Measurements from ENCODE around the gene CCL13.

Gene CCL13

DNA sequence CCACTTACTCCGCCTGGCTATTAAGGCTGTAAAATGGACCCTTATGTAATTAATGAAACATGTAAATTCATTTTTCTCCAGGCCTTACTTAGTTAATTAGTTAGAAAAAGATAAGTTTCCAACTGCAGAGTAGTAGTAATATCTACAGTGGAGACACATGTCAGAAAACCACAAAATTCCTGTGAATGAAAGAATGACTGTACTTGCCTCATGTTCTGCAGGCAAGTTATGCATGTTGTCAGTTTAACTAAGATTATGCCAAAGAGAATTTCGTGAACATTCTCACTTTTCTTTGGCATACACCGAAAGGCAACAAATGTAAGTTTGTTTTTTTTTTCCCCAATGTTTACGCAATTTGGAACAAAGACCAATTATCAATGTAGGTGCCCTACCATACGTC lies 23.6 kb downstream of the CCL13 start:
- in situ Hi-C loops (cut with MboI; ENCODE audit: low sequenced_read_pairs): no loop called here
- no peaks in the 10 kb centered on the region for H3K4me1 ChIP-seq

DNA sequence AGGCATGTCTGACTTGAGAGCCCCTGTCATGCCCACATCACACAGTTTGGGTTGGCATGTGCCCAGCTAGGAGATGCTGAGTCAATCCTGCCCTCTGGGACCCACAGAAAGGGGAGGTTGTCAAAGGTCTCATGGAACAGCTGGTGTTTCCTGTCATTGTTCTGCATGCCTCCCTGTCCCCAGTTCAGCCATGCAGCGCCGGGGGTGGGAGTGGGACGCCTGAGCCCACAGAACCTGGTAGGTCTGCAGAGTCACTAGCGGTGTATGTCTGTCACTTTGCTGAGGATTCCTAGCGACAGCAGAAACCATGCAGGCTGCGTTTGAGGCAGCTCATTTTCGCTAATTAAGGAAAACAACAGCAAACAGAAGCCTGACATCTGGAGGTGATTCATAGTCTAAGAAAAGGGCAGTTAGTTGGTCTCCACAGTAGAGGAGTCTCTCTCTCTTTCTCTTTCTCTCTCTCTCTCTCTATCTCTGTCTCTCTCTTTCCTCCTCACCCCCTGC lies 26.4 kb downstream of the CCL13 start:
- Histone ChIP-seq H3K4me3 (no peak overlapping the region), H3K36me3 (replicated peaks) (no peaks in the 10 kb centered on the region), H3K4me1 (no peaks in the 10 kb centered on the region), H3K9me3 (no peaks in the 10 kb centered on the region), H3K27me3 (ENCODE audit: low read depth) (no peaks in the 10 kb centered on the region; the same call in 1 of the 2 replicates)
- no peak for DNase-seq (ENCODE audit: low spot score in 2 of 2)
- in situ Hi-C loops (cut with MboI; ENCODE audit: low sequenced_read_pairs): no loop called here

More for the DNA sequence above, 23.6 kb downstream of the CCL13 start:
- Histone ChIP-seq H3K4me3 (no peak overlapping the region), H3K27me3 (ENCODE audit: low read depth) (peaks cover 5% of the 10 kb centered on the region; the same call in 1 of the 2 replicates), H3K36me3 (replicated peaks) (no peaks in the 10 kb centered on the region), H3K9me3 (no peaks in the 10 kb centered on the region)
- DNase-seq (ENCODE audit: low spot score in 2 of 2): no peak

DNA sequence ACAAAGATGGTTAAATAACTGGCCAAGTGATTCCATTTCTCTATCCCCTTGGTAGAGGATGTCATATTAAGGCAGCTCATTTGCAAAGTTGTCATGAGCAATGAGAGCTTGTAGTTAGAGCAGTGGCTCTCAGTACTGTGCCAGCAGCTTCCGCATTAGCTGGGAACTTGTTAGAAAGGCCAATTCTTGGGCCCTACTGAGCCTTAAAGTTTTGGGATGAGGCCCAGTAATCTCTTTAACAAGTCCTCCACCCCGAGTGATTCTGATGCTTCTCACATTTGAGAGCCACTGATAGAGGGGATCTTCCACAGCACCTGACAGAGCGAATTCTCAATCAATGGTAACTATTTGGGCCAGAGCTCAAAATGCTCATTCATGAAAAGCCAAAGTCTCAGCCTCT lies 26.9 kb downstream of the CCL13 start:
- H3K36me3 ChIP-seq (replicated peaks): no peaks in the 10 kb centered on the region
- H3K27me3 ChIP-seq (ENCODE audit: low read depth): no peaks in the 10 kb centered on the region; the same call in 1 of the 2 replicates
- H3K4me3 ChIP-seq: no peak overlapping the region
- no peak for DNase-seq (ENCODE audit: low spot score in 2 of 2)
- no peaks in the 10 kb centered on the region for H3K4me1 ChIP-seq
- H3K9me3 ChIP-seq: no peaks in the 10 kb centered on the region
- in situ Hi-C loops (cut with MboI; ENCODE audit: low sequenced_read_pairs): no loop called here

GRCh38 chr17:34384271-34384670 lies 28.0 kb downstream of the CCL13 start:
- in situ Hi-C loops (cut with MboI; ENCODE audit: low sequenced_read_pairs): no loop called here
- Histone ChIP-seq H3K4me1 (no peaks in the 10 kb centered on the region), H3K27me3 (ENCODE audit: low read depth) (no peaks in the 10 kb centered on the region; the same call in 1 of the 2 replicates)

DNA sequence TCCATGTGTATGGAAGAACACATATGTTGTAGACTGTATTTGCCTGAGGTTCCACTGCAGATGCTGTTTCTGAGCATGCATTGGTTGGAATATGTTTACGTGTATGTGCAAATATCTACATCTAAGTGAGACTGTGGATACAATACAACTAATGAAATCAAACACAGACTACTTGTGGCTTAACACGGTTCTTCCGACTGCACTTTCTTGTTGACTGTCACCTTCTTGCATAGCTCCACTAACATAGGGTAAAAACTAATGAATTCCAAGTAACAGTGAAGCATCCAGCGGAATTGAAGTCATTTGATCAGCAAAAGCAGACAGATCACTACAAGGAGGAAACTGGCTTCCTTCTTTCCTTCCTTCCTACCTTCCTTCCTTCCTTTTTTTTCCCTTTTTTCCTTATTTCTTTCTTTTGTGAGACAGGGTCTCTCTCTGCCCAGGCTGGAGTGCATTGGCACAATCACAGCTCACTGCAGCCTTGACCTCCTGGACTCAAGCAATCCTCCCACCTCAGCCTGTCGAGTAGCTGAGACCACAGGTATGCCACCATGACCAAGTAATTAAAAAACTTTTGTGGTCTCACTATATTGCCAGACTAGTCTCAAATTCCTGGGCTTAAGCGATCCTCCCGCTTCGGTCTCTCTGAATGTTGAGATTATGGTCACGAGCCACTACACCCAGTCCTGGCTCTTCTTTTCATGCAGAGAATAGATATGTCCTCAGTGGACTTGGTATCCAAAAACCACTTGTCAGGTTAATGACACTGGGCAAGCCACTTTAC lies 28.7 kb downstream of the CCL13 start:
- in situ Hi-C loops (cut with MboI; ENCODE audit: low sequenced_read_pairs): no loop called here
- Histone ChIP-seq H3K9me3 (no peaks in the 10 kb centered on the region), H3K27me3 (ENCODE audit: low read depth) (no peaks in the 10 kb centered on the region), H3K4me1 (no peaks in the 10 kb centered on the region), H3K36me3 (replicated peaks) (no peaks in the 10 kb centered on the region), H3K4me3 (no peak overlapping the region)
- no peak for DNase-seq (ENCODE audit: low spot score in 2 of 2)

More at GRCh38 chr17:34384271-34384670, 28.0 kb downstream of the CCL13 start:
- DNase-seq (ENCODE audit: low spot score in 2 of 2): no peak
- Histone ChIP-seq H3K36me3 (replicated peaks) (no peaks in the 10 kb centered on the region), H3K4me3 (no peak overlapping the region), H3K9me3 (no peaks in the 10 kb centered on the region)

DNA sequence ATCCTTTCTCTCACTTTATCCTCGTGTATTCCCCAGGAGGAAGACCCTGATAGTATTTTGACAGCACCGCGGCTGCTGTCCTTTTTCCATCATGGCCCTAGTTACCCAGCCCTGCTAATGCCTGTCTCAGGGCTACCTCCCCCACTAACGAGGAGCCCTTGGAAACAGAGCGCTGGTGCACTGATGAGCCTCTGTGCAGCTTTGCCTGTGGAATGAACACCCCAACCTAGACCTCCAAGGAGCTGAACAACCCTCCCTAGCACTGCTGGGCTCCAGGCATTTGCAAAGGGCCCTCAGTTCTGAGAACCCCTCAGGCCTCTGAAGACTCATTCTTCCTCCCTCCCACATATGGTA lies 30.0 kb downstream of the CCL13 start:
- in situ Hi-C loops (cut with MboI; ENCODE audit: low sequenced_read_pairs): no loop called here
- Histone ChIP-seq H3K4me3 (no peak overlapping the region), H3K36me3 (replicated peaks) (no peaks in the 10 kb centered on the region), H3K4me1 (no peaks in the 10 kb centered on the region), H3K27me3 (ENCODE audit: low read depth) (no peaks in the 10 kb centered on the region), H3K9me3 (no peaks in the 10 kb centered on the region)
- DNase-seq (ENCODE audit: low spot score in 2 of 2): no peak

DNA sequence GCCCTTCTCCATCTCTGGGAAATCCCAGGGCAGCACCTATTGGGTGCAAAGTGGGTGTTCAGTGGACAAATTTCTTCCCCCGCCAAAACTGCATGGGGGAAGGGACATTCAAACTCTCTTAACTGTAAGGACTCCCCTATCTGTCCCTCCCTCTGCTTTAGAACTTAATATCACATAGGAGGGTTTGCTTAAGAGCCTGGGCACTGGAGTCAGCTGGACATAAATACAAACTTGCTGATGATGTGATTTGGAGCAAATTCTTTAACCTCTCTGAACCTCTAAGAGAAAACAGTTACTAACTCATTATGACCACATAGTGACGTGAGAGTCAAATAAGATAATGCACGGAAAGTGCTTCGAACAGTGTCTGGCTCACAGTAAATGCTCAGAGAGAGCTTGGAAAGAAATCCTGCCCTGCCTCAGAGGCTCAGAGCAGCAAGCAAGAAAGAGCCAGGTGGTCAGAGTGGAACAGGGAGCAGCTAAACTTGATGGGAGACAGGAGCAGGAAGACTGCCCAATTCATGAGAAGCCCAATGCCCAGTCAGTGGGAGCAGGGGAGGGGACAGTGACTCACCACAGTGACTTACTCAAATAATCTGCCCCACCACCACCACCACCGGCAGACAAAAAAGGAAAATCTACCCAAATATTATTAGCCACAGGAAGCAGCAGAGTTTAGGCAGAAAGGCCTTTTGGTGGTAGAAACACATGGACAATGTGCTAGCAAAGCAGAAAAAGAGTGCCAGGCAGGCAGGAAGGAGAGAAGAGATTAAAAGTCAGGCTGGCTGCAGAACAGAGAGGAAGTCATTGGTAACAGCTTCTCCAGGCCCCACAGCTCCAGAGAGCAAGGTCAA lies 30.6 kb downstream of the CCL13 start:
- H3K4me1 ChIP-seq: no peaks in the 10 kb centered on the region

GRCh38 chr17:34387566-34387965 lies 31.3 kb downstream of the CCL13 start:
- no peaks in the 10 kb centered on the region for H3K27me3 ChIP-seq (ENCODE audit: low read depth)
- H3K4me3 ChIP-seq: no peak overlapping the region
- H3K36me3 ChIP-seq (replicated peaks): no peaks in the 10 kb centered on the region
- no peaks in the 10 kb centered on the region for H3K4me1 ChIP-seq
- H3K9me3 ChIP-seq: no peaks in the 10 kb centered on the region
- in situ Hi-C loops (cut with MboI; ENCODE audit: low sequenced_read_pairs): no loop called here
- DNase-seq (ENCODE audit: low spot score in 2 of 2): no peak

More for the DNA sequence above, 30.6 kb downstream of the CCL13 start:
- no peaks in the 10 kb centered on the region for H3K36me3 ChIP-seq (replicated peaks)
- in situ Hi-C loops (cut with MboI; ENCODE audit: low sequenced_read_pairs): no loop called here
- H3K27me3 ChIP-seq (ENCODE audit: low read depth): no peaks in the 10 kb centered on the region
- no peak for DNase-seq (ENCODE audit: low spot score in 2 of 2)
- no peak overlapping the region for H3K4me3 ChIP-seq
- no peaks in the 10 kb centered on the region for H3K9me3 ChIP-seq

DNA sequence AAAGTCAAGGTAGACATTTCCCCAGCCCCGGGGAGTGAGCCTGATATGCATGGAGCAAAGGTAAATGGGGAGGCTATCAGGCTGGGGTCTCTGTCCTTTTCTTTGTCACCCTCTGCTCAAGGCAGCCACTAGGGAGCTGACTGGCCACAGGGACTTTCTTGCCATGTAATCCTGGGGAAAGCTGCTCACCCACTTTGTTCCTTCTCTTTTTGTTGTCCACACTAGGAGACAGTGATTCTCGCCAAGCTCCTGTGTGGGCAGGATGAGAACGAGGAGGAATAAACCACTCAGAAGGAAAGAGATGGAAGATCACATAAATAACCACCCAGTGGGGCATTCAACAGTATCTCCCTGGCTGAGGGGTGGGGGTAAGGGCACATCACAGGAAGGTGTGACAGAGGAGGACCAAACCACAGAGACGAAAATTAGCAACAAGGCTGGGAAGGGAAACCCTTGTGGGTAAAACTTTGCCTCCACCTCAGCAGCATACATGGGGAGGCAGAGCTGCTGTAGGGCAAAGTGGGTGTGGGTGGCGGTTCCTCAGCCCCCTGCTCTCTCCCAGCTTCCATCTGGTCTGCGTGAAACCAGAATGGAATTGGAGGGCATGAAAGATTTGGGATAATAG lies 33.0 kb downstream of the CCL13 start:
- H3K4me3 ChIP-seq: no peak overlapping the region
- no peaks in the 10 kb centered on the region for H3K4me1 ChIP-seq
- no peaks in the 10 kb centered on the region for H3K9me3 ChIP-seq
- in situ Hi-C loops (cut with MboI; ENCODE audit: low sequenced_read_pairs): no loop called here
- no peaks in the 10 kb centered on the region for H3K27me3 ChIP-seq (ENCODE audit: low read depth)
- no peaks in the 10 kb centered on the region for H3K36me3 ChIP-seq (replicated peaks)
- DNase-seq (ENCODE audit: low spot score in 2 of 2): no peak

DNA sequence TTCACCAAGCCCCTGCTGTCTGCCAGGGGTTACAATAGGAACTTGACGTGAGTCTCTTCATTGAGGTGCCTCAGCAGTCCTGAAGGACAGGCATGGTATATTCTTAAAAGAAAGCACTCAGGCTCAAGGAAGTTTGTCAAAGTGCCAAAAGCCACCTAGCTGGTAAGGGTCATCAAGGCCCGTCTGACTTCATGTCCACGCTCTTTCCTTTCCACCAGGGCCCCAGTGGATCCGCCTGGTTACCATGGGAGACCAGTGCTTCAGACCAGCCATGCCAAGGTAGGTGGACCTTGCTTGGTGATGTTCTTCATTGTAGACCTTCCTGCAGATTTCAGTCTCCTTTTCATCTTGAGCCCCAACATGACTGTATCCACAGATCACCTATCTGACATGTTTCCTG lies 34.4 kb downstream of the CCL13 start:
- in situ Hi-C loops (cut with MboI; ENCODE audit: low sequenced_read_pairs): no loop called here
- Histone ChIP-seq H3K4me1 (no peaks in the 10 kb centered on the region), H3K4me3 (no peak overlapping the region), H3K27me3 (ENCODE audit: low read depth) (no peaks in the 10 kb centered on the region), H3K36me3 (replicated peaks) (no peaks in the 10 kb centered on the region), H3K9me3 (no peaks in the 10 kb centered on the region)
- no peak for DNase-seq (ENCODE audit: low spot score in 2 of 2)

GRCh38 chr17:34391241-34391640 lies 35.0 kb downstream of the CCL13 start:
- Histone ChIP-seq H3K4me3 (no peak overlapping the region), H3K4me1 (no peaks in the 10 kb centered on the region), H3K27me3 (ENCODE audit: low read depth) (no peaks in the 10 kb centered on the region), H3K36me3 (replicated peaks) (no peaks in the 10 kb centered on the region), H3K9me3 (no peaks in the 10 kb centered on the region)
- in situ Hi-C loops (cut with MboI; ENCODE audit: low sequenced_read_pairs): no loop called here
- DNase-seq (ENCODE audit: low spot score in 2 of 2): no peak

DNA sequence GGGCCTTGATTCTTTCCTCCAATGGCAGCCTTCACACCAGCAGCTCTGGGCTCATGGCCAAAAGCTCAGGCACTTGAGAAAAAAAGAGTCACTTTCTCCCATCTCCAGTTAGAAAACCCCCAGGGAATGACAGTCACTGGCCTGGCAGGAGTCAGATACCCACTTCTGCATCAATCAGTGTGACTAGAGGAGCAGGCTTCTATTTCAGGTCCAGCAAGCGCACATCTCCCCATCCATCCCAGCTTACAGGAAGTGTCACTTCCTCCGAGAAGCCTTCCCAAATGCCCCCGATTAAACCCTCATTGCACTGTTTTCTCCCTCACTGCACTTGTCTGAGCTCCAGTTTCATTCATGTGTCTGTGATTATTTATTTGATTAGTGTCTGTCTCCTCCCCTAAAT lies 37.1 kb downstream of the CCL13 start:
- Histone ChIP-seq H3K9me3 (no peaks in the 10 kb centered on the region), H3K27me3 (ENCODE audit: low read depth) (no peaks in the 10 kb centered on the region; the same call in 1 of the 2 replicates), H3K4me1 (no peaks in the 10 kb centered on the region), H3K36me3 (replicated peaks) (no peaks in the 10 kb centered on the region), H3K4me3 (no peak overlapping the region)
- in situ Hi-C loops (cut with MboI; ENCODE audit: low sequenced_read_pairs): no loop called here
- no peak for DNase-seq (ENCODE audit: low spot score in 2 of 2)

GRCh38 chr17:34397265-34397664 lies 41.0 kb downstream of the CCL13 start:
- no peaks in the 10 kb centered on the region for H3K9me3 ChIP-seq
- DNase-seq (ENCODE audit: low spot score in 2 of 2): no peak
- no peaks in the 10 kb centered on the region for H3K4me1 ChIP-seq
- H3K27me3 ChIP-seq (ENCODE audit: low read depth): no peaks in the 10 kb centered on the region; the same call in 1 of the 2 replicates
- no peaks in the 10 kb centered on the region for H3K36me3 ChIP-seq (replicated peaks)
- H3K4me3 ChIP-seq: no peak overlapping the region
- in situ Hi-C loops (cut with MboI; ENCODE audit: low sequenced_read_pairs): no loop called here

DNA sequence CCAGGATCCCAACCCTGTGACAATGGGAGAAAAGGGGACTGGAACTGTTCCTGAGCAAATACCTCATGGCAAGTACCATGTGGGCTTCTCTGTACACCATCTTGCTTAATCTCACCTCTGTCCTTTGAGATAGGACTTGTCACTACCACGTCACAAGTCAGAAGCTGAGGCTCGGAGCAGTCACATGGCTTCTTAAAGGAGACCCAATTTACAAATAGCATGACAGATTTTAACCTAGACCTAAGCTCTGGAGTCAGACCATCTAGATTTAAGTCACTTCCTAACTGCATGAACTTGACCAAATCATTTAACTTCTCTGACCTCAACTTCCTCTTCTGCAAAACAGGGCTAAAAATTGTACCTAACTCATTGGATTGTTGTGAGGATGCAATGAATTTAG lies 42.7 kb downstream of the CCL13 start:
- Histone ChIP-seq H3K27me3 (ENCODE audit: low read depth) (no peaks in the 10 kb centered on the region; the same call in 1 of the 2 replicates), H3K4me3 (no peak overlapping the region), H3K4me1 (no peaks in the 10 kb centered on the region), H3K9me3 (no peaks in the 10 kb centered on the region), H3K36me3 (replicated peaks) (no peaks in the 10 kb centered on the region)
- no peak for DNase-seq (ENCODE audit: low spot score in 2 of 2)
- in situ Hi-C loops (cut with MboI; ENCODE audit: low sequenced_read_pairs): no loop called here
